GM18517 (cell line): ENCODE measurements around the gene NAPEPLD.
"Not testable (repeated sequence)": the region's sequence is repeated elsewhere in the genome, so short reads cannot be mapped to it uniquely, and the experiment has no call there.

Source experiments
- ATAC-seq: cut with Tn5 transposase; IDR thresholded peaks from one replicate; pipeline ENCODE4 v1.9.1; 2021; ENCODE audit warnings: mild to moderate bottlenecking, moderate library complexity; ENCODE audit not compliant: unreplicated experiment

The NAPEPLD gene

GRCh38 chr7:103144754-103145153 lies 4.1 kb downstream of the NAPEPLD start:
- ATAC-seq: not testable (repeated sequence)

- ATAC-seq: no peak
These were observed 5.0 kb downstream of the NAPEPLD start for GRCh38 chr7:103143868-103144267.

GRCh38 chr7:103142494-103142893 lies 6.4 kb downstream of the NAPEPLD start:
- ATAC-seq: no peak

GRCh38 chr7:103141753-103142404 lies 7.0 kb downstream of the NAPEPLD start:
- ATAC-seq: no peak

GRCh38 chr7:103140685-103141084 lies 8.2 kb downstream of the NAPEPLD start:
- ATAC-seq: no peak

- ATAC-seq: no peak
These were observed 8.8 kb downstream of the NAPEPLD start for GRCh38 chr7:103140061-103140460.

GRCh38 chr7:103134836-103135554 lies 13.9 kb downstream of the NAPEPLD start:
- ATAC-seq: no peak

GRCh38 chr7:103132995-103133688 lies 15.8 kb downstream of the NAPEPLD start:
- no peak for ATAC-seq

- ATAC-seq: no peak
These were observed 17.8 kb downstream of the NAPEPLD start for GRCh38 chr7:103130901-103131624.

- no peak for ATAC-seq
These were observed 19.0 kb downstream of the NAPEPLD start for GRCh38 chr7:103129702-103130549.

- no peak for ATAC-seq
These were observed 21.9 kb downstream of the NAPEPLD start for GRCh38 chr7:103127006-103127405.

- ATAC-seq: no peak
These were observed 24.4 kb downstream of the NAPEPLD start for GRCh38 chr7:103124429-103124979.

- ATAC-seq: no peak
These were observed 25.4 kb downstream of the NAPEPLD start for GRCh38 chr7:103123529-103123928.

- no peak for ATAC-seq
These were observed 27.3 kb downstream of the NAPEPLD start for GRCh38 chr7:103121641-103122040.

GRCh38 chr7:103120362-103120761 lies 28.5 kb downstream of the NAPEPLD start:
- no peak for ATAC-seq

GRCh38 chr7:103119791-103120291 lies 29.1 kb downstream of the NAPEPLD start:
- ATAC-seq: no peak

GRCh38 chr7:103117465-103117864 lies 31.4 kb downstream of the NAPEPLD start:
- ATAC-seq: no peak

GRCh38 chr7:103116991-103117390 lies 31.9 kb downstream of the NAPEPLD start:
- no peak for ATAC-seq

GRCh38 chr7:103116511-103116910 lies 32.4 kb downstream of the NAPEPLD start:
- no peak for ATAC-seq

GRCh38 chr7:103115771-103116170 lies 33.1 kb downstream of the NAPEPLD start:
- no peak for ATAC-seq
